GM10847 (cell line): ENCODE results near the gene SPSB4.

Source experiments
- POLR2A ChIP-seq: IDR thresholded peaks from 2 replicates; pipeline ENCODE4 v1.6.1; 2011; ENCODE audit not compliant: insufficient read length; ENCODE audit errors: extremely low read depth

The SPSB4 gene

DNA sequence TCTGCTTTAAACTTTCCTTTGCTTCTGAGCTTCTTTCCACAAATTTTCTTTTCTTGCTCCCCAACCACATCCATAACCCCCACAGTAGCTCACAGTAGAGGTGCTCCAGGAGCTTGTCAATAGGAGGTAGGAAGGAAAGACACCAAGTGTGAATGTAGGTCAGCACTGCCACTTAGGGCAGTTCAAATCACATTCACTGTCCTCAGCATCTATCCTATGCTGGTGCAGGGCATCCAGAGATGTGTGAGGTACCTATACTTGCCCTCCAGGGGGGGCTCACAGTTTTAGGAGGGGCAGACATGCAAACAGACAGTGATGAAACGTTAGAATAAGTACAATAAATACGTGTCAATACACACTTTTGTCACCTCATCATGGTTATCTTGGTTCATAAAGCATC, 1.5 kb upstream of the SPSB4 start:
- no peak for TF ChIP-seq POLR2A

GRCh38 chr3:141051443-141052200, 475 bp downstream of the SPSB4 start:
- TF ChIP-seq POLR2A = no peak

DNA sequence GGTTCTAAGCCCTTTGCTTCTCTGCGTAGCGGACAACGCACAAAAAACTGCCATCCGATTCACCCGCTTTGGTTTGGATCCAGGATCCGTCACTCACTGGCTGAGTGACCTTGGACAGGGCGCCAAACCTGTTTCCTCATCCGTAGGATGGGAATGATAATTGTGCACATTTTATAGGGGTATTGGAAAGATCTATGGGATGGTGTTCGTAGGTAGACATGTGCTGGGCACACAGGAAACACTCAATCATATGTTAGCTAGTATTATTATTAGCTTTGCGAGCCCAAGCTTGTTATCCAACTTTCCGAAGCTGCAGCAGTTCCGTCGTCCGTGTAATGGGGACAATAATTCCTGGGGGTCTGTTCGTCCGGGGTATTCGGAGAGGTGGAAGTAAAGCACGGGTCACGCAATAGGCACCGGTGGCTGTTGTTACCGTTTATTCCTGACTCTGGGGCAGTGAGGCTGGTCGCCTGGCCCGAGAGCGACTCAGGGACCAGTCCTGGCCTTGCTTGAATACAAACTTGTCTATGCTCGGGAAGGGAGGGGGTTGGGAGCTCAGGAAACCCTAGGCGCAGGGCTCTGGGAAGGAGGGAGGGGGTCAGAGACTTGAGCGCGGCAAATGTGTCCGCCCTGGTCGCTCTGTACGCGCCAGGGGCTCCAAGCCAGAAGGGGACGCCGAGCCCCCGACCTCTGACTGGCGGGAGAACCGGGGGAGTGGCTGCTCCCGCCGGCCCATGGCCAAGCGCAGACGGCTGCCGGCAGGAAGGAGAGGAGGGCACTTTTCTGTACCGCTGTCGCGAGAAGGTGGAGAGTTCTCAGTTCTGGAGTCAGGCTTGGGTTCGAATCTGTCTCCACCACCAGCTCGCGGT, 1.3 kb downstream of the SPSB4 start:
- no peak for TF ChIP-seq POLR2A

- TF ChIP-seq POLR2A = no peak
These were observed 4.0 kb downstream of the SPSB4 start for GRCh38 chr3:141055136-141055535.

GRCh38 chr3:141055536-141056445, 4.6 kb downstream of the SPSB4 start:
- no peak for TF ChIP-seq POLR2A

- TF ChIP-seq POLR2A = no peak
These were observed 5.6 kb downstream of the SPSB4 start for GRCh38 chr3:141056751-141057171.

DNA sequence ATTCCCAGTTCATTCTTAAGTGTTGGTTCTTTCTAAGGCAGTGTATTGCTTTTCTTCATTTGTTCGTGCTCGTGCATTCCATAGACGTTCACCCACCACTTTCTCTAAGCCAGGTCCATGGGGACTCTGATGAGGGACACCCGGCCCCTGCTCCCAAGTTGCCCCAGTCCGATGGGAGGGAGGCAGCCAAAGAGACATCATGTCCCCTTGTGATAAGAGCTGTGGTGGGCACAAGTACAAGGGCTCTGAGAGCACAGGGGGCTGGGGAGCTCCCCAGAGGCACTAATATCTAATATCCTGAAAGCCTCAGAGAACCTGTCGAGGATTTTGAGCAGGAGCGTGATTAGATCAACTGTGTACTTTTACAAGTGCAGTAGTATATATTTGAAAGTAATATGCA, 6.3 kb downstream of the SPSB4 start:
- no peak for TF ChIP-seq POLR2A

DNA sequence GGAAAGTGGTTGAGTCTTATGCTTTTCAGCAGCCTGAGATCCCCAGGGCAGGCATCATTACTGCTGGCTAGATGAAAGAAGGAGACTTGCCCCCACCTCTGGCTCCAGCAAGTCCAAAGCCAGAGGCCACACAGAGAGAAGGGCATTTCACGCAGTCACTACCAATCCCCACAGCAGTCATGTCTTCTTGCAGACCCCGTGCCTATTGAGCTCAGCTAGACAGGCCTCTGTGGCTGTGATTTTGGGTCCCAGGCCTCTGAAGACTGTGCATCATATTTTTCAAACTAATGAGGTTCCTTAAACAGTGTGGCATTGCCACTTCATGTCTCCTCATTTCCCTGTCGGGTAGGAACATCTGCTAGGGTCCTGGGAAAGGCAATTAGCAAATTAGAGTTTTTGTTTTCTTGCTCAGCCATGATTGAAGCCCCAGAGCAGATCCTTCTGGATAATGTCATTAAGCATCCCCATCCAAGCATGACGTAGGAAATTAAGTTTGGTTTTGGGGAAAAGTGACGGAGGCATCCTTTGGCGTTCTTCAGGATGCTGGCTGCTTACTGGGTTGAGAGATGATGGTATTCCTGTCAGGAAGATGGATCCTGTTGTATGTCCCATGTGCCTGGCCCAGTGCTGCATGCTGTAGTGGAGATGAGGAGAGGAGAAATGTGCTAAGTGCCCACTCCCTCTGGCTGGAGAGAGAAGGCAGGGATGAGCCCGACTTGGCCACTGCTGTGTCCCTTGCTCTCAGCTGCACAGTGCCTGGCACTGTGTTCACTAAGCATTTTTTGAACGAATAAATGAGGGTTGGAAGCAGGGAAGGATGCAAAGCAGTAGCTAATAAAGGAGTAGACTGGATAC, 7.0 kb downstream of the SPSB4 start:
- TF ChIP-seq POLR2A = no peak

DNA sequence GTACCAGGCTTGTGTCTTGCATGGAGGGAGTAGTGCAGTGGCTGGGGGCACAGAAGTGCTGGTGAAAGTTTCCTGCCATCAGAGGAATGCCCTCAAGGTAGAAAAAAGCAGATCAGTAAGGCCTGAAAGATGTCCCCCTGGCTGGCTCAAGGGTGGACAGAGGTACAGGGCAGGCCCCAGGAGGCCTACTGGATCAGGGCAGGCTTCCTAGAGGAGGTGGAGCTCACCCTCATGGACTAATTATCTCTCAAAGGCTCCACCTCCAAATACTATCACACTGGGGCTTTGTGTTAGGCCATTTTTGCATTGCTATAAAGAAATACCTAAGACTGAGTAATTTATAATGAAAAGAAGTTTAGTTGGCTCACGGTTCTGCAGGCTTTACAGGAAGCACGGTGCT, 7.8 kb downstream of the SPSB4 start:
- no peak for TF ChIP-seq POLR2A

DNA sequence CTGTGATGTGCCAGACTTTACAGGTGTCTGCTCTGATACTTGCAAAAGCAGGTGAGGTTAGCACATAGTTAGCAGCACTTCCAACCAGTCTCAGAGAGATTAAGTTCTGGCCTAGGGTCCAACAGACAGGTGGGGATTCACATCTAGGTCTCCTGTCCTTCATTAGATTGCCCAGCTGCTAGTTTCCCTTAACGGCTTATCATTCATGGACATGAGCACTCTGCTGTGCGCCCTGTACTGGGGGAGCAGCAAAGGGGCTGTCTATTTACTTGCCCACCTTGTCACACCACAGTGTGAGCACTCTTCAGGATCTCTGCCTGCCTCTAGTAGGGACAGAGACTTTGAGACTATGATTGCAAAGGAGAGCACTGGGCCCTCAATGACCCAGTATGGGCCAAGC, 8.7 kb downstream of the SPSB4 start:
- TF ChIP-seq POLR2A = no peak

GRCh38 chr3:141060327-141060726, 9.2 kb downstream of the SPSB4 start:
- no peak for TF ChIP-seq POLR2A

DNA sequence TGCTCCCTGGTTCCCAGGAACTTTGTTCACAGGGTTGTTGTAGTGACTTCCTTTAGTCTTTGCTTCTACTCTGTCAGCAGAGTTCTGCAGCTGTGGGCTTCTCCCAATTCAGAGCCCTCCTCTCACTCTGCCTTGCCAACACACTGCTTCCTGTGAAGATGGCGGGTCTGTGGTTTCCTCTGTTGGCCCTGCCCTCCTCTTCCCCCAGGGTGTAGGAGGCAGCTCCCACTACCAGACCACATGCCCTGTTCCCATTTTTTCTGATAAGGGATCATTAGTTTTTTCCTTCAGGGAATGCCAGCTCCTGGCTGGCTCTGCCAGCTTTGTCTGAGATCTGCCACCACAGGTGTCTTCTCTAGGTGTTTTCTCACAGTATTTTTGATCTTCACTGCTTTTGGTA, 12.7 kb downstream of the SPSB4 start:
- no peak for TF ChIP-seq POLR2A

- TF ChIP-seq POLR2A = no peak
These were observed 13.2 kb downstream of the SPSB4 start for GRCh38 chr3:141064255-141064926.

- TF ChIP-seq POLR2A = no peak
These were observed 14.1 kb downstream of the SPSB4 start for GRCh38 chr3:141065258-141065657.
